ENCODE data around the gene HIPK3.

DNA sequence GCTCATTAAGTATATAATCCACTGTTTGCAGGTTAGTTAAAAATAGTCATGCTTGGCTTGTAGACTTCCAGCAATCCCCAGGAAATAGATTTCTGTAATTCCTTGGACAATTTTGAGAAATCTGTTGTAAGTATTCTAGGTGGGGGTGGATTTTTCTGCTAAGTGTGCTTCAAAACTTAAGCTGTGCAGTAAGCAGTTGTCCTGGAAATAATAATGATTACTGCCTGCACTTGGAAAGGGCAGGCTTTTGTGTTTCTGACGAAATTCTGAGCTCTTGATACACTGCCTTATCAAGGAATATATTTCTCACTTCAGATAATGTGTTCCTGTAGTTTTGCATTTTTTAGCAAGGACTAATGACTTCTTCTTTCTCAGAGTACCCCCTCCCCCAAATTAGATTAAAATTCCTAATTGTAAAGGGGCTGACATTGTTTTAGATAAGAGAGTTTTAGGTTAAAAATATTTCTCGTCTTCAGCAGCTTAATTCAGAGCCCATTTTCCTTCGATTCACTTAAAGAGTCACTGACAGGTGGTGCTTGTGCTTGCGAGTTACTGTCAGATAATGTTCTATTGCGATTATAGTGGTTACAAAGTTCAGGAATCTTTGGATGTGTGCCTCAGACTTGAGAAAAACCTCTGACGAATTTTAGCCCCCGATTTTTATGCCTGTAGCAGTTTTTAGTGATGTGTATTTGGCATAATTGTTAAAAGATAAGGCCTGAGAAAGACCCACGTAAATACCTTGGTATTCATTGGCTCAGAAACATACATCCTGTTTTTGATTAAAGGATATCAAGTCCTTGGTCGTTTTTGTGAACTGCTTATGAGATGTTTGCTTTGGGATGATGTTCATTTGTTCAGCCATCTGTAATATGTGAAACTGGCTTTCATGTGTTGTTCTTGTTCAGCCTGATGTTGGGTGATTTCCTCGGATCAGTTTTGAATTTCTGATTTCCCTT lies 120.5 kb downstream of the HIPK3 start:
- no peak for TF ChIP-seq POLR2A (IDR thresholded peaks at IDR 0.05)
- TF ChIP-seq, protein P1, sequence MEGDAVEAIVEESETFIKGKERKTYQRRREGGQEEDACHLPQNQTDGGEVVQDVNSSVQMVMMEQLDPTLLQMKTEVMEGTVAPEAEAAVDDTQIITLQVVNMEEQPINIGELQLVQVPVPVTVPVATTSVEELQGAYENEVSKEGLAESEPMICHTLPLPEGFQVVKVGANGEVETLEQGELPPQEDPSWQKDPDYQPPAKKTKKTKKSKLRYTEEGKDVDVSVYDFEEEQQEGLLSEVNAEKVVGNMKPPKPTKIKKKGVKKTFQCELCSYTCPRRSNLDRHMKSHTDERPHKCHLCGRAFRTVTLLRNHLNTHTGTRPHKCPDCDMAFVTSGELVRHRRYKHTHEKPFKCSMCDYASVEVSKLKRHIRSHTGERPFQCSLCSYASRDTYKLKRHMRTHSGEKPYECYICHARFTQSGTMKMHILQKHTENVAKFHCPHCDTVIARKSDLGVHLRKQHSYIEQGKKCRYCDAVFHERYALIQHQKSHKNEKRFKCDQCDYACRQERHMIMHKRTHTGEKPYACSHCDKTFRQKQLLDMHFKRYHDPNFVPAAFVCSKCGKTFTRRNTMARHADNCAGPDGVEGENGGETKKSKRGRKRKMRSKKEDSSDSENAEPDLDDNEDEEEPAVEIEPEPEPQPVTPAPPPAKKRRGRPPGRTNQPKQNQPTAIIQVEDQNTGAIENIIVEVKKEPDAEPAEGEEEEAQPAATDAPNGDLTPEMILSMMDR (IDR thresholded peaks at IDR 0.05): no peak

Data from adrenal gland (tissue), 5 donors.